Adrenal gland (tissue), 5 donors: ENCODE results near the gene NOCT.

ENCODE experiments used
- CTCF ChIP-seq, 6 experiments: fragments of 450-650 bp in 4 of 6; fragments of 200-600 bp in 2 of 6; sonication (generic) in 1 of 6; IDR thresholded peaks; 1 replicate in 5 of 6; 2 replicates in 1 of 6; pipeline versions ENCODE4 v1.5.1 to v1.8.0; 2016 to 2021; ENCODE audit warnings: antibody characterized with exemption in 6 of 6, mild to moderate bottlenecking in 2 of 6, moderate library complexity in 1 of 6
- POLR2A ChIP-seq, 2 donors: fragments of 450-650 bp; IDR thresholded peaks; one replicate each; pipeline ENCODE4 v1.6.1; 2017; ENCODE audit warnings: antibody characterized with exemption in 2 of 2, mild to moderate bottlenecking in 2 of 2, moderate library complexity in 1 of 2
- donor health status: DM: no; HTN: no; CAD: no.

- no peak for TF ChIP-seq CTCF (IDR thresholded peaks at IDR 0.05)
- TF ChIP-seq POLR2A (IDR thresholded peaks at IDR 0.05): no peak
Measured at GRCh38 chr4:139027776-139028175, 12.2 kb downstream of the NOCT start.
